Glutamatergic neuron (in vitro differentiated cells): Measurements from ENCODE around the gene TAT. TPM values are rescaled to one million over a fixed set of nuclear protein-coding genes. Genes with fewer than 3 reads are reported as not detected.

Experiments
- DNase-seq: peaks from one replicate; pipeline ENCODE4 v3.0.0; 2022
- H3K27ac Mint-ChIP-seq: one replicate; pipeline ENCODE4 v1.8.0; 2020; ENCODE audit warnings: mild to moderate bottlenecking, mixed read lengths, inconsistent platforms; ENCODE audit not compliant: unreplicated experiment
- H3K27me3 Mint-ChIP-seq: one replicate; pipeline ENCODE4 v1.8.0; 2020; ENCODE audit warnings: mild to moderate bottlenecking, moderate library complexity, mixed read lengths, inconsistent platforms; ENCODE audit not compliant: unreplicated experiment
- H3K36me3 Mint-ChIP-seq: one replicate; pipeline ENCODE4 v1.8.0; 2020; ENCODE audit warnings: mild to moderate bottlenecking, mixed read lengths, inconsistent platforms; ENCODE audit not compliant: unreplicated experiment
- H3K4me1 Mint-ChIP-seq: one replicate; pipeline ENCODE4 v1.8.0; 2020; ENCODE audit warnings: mild to moderate bottlenecking, low read depth, mixed read lengths, inconsistent platforms; ENCODE audit not compliant: unreplicated experiment
- H3K4me3 Mint-ChIP-seq: one replicate; pipeline ENCODE4 v1.8.0; 2020; ENCODE audit warnings: mild to moderate bottlenecking, mixed read lengths, inconsistent platforms; ENCODE audit not compliant: unreplicated experiment
- H3K9me3 Mint-ChIP-seq: one replicate; pipeline ENCODE4 v1.8.0; 2020; ENCODE audit warnings: mild to moderate bottlenecking, moderate library complexity, mixed read lengths, inconsistent platforms; ENCODE audit not compliant: unreplicated experiment
- total RNA-seq: library from RNA; stranded (reverse); fragmentation: NEBNext Ultra II Directional; extraction: Animal tissue kit (Norgen Biotek cat#: 25700); gene quantifications from one replicate; pipeline ENCODE4 v1.2.1, GENCODE V29; 2021; ENCODE audit not compliant: unreplicated experiment
- TF ChIP-seq, protein P1 (sequence below): fragments of 200-600 bp; sonication (generic); IDR thresholded peaks from one replicate; pipeline ENCODE4 v1.5.0; 2021; ENCODE audit not compliant: partially characterized antibody, unreplicated experiment

TAT gene
- total RNA-seq, 1 donor from 2014 or later = not detected

DNA sequence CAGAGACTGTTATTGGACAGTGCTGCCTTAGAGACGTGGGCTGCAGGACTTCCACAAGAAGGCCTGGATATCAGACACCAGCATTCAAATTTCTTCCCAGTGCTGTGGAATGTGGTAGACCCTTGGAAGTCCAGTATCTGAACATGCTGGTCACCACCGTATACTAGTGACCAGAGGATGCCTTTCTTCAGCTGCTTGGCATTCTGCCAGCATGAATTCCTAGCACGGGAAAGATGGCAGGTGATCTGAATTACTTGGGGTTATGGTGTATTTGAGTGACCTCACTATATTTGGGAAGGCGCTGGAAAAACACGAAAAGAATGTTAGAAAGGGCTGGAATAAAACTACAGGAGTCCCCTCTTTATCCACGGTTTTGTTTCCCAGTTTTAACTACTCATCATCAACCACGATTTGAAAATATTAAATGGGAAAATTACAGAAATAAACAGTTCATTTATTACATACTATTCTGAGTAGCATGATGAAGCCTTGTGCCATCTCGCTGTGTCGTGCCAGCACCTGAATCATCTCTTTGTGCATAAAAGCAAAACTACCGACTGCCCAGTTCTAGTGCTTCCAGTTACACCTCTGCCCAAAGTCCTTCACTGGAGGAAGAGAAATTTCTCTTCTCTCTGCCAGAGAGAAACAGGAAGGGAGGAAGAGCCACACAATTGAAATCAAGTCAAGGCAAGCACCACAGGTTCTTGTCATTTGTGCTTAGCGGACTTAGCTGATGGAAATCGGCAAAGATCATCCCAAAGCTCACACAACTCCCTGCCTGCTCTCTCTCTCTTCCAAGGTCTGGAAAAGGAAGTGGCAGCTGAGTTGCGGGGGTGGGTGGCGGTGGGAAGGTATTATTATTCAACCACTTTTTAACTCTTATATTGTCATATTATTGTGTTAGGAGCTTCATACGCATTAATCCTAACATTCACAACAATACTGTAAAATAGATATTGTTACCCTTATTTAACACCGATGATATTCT is 52.0 kb downstream of the TAT start:
- DNase-seq = no peak
- no peak overlapping the region for H3K4me3 Mint-ChIP-seq
- peaks cover 3% of the 10 kb centered on the region for H3K9me3 Mint-ChIP-seq
- H3K36me3 Mint-ChIP-seq = no peaks in the 10 kb centered on the region
- H3K4me1 Mint-ChIP-seq = peaks cover 4% of the 10 kb centered on the region
- peaks cover 4% of the 10 kb centered on the region for H3K27me3 Mint-ChIP-seq
- H3K27ac Mint-ChIP-seq = no peak overlapping the region
- TF ChIP-seq, protein P1, sequence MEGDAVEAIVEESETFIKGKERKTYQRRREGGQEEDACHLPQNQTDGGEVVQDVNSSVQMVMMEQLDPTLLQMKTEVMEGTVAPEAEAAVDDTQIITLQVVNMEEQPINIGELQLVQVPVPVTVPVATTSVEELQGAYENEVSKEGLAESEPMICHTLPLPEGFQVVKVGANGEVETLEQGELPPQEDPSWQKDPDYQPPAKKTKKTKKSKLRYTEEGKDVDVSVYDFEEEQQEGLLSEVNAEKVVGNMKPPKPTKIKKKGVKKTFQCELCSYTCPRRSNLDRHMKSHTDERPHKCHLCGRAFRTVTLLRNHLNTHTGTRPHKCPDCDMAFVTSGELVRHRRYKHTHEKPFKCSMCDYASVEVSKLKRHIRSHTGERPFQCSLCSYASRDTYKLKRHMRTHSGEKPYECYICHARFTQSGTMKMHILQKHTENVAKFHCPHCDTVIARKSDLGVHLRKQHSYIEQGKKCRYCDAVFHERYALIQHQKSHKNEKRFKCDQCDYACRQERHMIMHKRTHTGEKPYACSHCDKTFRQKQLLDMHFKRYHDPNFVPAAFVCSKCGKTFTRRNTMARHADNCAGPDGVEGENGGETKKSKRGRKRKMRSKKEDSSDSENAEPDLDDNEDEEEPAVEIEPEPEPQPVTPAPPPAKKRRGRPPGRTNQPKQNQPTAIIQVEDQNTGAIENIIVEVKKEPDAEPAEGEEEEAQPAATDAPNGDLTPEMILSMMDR = no peak

DNA sequence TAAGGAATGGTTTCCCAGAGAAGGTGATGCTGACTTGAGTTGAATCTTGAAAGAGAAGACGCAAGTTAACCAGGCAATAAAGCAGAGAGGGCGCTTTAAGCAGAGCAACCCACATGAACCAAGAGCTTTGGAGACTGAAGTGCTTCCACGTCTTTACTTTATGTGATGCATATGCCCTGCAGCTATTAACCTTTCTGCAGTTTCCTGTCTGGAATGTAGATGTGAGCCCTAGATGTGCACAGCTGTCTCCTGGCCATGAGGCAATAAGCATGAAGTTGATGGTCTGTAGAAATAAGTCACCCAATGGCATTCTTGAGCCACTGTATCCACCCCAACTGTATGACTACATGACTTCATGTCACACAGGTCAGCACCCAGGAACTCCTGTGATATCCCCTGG is 56.3 kb downstream of the TAT start:
- Mint-ChIP-seq H3K27me3 (no peaks in the 10 kb centered on the region), H3K36me3 (no peaks in the 10 kb centered on the region), H3K4me3 (no peak overlapping the region), H3K27ac (no peak overlapping the region), H3K4me1 (no peaks in the 10 kb centered on the region), H3K9me3 (peaks cover 5% of the 10 kb centered on the region)
- DNase-seq = no peak
- TF ChIP-seq, protein P1 = no peak

Other genes starting within 250 kb of the TAT start
- 0.39 TPM for gene CALB2, start 218.4 kb downstream of the TAT start, total RNA-seq
- gene TLE7, start 135.0 kb downstream of the TAT start, total RNA-seq = not detected
- gene ZNF23, start 114.8 kb downstream of the TAT start, total RNA-seq = 17.3 TPM
- 9.3 TPM for gene ZNF19, start 87.8 kb downstream of the TAT start, total RNA-seq
- gene CHST4, start 50.7 kb downstream of the TAT start, total RNA-seq = not detected
- 0.25 TPM for gene MARVELD3, start 49.1 kb upstream of the TAT start, total RNA-seq
- gene PHLPP2, start 147.6 kb upstream of the TAT start, total RNA-seq = 8.1 TPM
- gene AP1G1, start 231.7 kb upstream of the TAT start, total RNA-seq = 104 TPM